IMR-90 (cell line): ENCODE measurements around the gene PRR12. TPM values are rescaled to one million over a fixed set of nuclear protein-coding genes. Genes with fewer than 3 reads are reported as not detected.
A peak's percentile ranks its signal among the peaks of the same experiment; 100 is the strongest.

Experiments used
- ATAC-seq: fragments of 200-7000 bp; cut with Tn5 transposase; 2 replicates; pipeline ENCODE4 v1.9.1; 2020; ENCODE audit warnings: low read depth, mild to moderate bottlenecking, moderate library complexity
- BruUV-seq: library from RNA; stranded (reverse); fragments of 400-500 nt; replicated peaks from 2 replicates; lab custom pipeline; 2021; lab: Mats Ljungman, UMichigan
- CTCF ChIA-PET: fragments of 300-600 bp; formaldehyde crosslinking; extraction: SDS; loops from one replicate; lab custom pipeline; 2021; ENCODE audit warnings: antibody characterized with exemption; lab: Yijun Ruan, JAX
- POLR2A ChIA-PET: fragments of 300-600 bp; sonication (Branson Sonifier 250); formaldehyde crosslinking; loops from one replicate; lab custom pipeline; 2022; ENCODE audit warnings: antibody characterized with exemption; ENCODE audit not compliant: unreplicated experiment; lab: Charles Lee
- DNase-seq: peaks from one replicate; pipeline ENCODE4 v3.0.0; 2013
- H2AFZ ChIP-seq: replicated peaks from 2 replicates; pipeline ENCODE3; 2013; ENCODE audit warnings: low read length, mild to moderate bottlenecking; ENCODE audit not compliant: poor library complexity
- H2AK5ac ChIP-seq: 2 replicates; pipeline ENCODE4 v1.6.1; 2013; ENCODE audit warnings: low read depth, low read length, inconsistent platforms
- H2AK9ac ChIP-seq: replicated peaks from 2 replicates; pipeline ENCODE3; 2013; ENCODE audit warnings: mild to moderate bottlenecking, low read depth, low read length, moderate library complexity; ENCODE audit not compliant: poor library complexity
- H2BK120ac ChIP-seq: 2 replicates; pipeline ENCODE4 v1.6.1; 2013; ENCODE audit warnings: low read depth, low read length, inconsistent platforms
- H2BK15ac ChIP-seq: 3 replicates; pipeline ENCODE4 v1.6.1; 2013; ENCODE audit warnings: low read depth, low read length, inconsistent platforms
- H2BK20ac ChIP-seq: 2 replicates; pipeline ENCODE4 v1.6.1; 2013; ENCODE audit warnings: low read depth, mild to moderate bottlenecking, inconsistent platforms, low read length, moderate library complexity
- H2BK5ac ChIP-seq: 2 replicates; pipeline ENCODE4 v1.6.1; 2013; ENCODE audit warnings: mild to moderate bottlenecking, low read depth, low read length, inconsistent platforms; ENCODE audit not compliant: poor library complexity, severe bottlenecking
- H3K14ac ChIP-seq: replicated peaks from 2 replicates; pipeline ENCODE4 v1.6.1; 2013; ENCODE audit warnings: low read depth, low read length, inconsistent platforms
- H3K18ac ChIP-seq: 2 replicates; pipeline ENCODE4 v1.6.1; 2013; ENCODE audit warnings: low read depth, low read length, control low read depth
- H3K23ac ChIP-seq: 2 replicates; pipeline ENCODE4 v1.6.1; 2013; ENCODE audit warnings: low read depth, low read length, inconsistent platforms
- H3K27ac ChIP-seq: 2 replicates; pipeline ENCODE4 v1.5.1; 2013; ENCODE audit warnings: mild to moderate bottlenecking, control low read depth, low read length; ENCODE audit not compliant: insufficient read depth
- H3K27me3 ChIP-seq: 2 replicates; pipeline ENCODE4 v1.6.1; 2013; ENCODE audit warnings: low read length; ENCODE audit not compliant: control insufficient read depth, insufficient read depth
- H3K36me3 ChIP-seq: 2 replicates; pipeline ENCODE4 v1.6.1; 2013; ENCODE audit warnings: low read length, mixed read lengths; ENCODE audit not compliant: control insufficient read depth, insufficient read depth
- H3K4ac ChIP-seq: 2 replicates; pipeline ENCODE4 v1.6.1; 2013; ENCODE audit warnings: low read depth, low read length, inconsistent platforms
- H3K4me1 ChIP-seq: 2 replicates; pipeline ENCODE4 v1.6.1; 2013; ENCODE audit warnings: low read length, mixed read lengths; ENCODE audit not compliant: control insufficient read depth, insufficient read depth
- H3K4me2 ChIP-seq: 2 replicates; pipeline ENCODE4 v1.6.1; 2013; ENCODE audit warnings: low read depth, mild to moderate bottlenecking, control low read depth, low read length, moderate library complexity
- H3K4me3 ChIP-seq: 2 replicates; pipeline ENCODE4 v1.5.1; 2013; ENCODE audit warnings: low read depth, mild to moderate bottlenecking, control low read depth, low read length, moderate library complexity; ENCODE audit not compliant: insufficient read depth
- H3K56ac ChIP-seq: 2 replicates; pipeline ENCODE4 v1.6.1; 2013; ENCODE audit warnings: low read length, inconsistent platforms; ENCODE audit not compliant: insufficient read depth; ENCODE audit errors: extremely low read depth
- H3K79me1 ChIP-seq, 2 experiments: 2 replicates each; pipeline ENCODE4 v1.6.1; 2013; ENCODE audit warnings: low read length in 2 of 2, inconsistent platforms in 1 of 2, low read depth in 1 of 2
- H3K9ac ChIP-seq: 2 replicates; pipeline ENCODE4 v1.6.1; 2013; ENCODE audit warnings: low read depth, low read length, control low read depth
- H3K9me1 ChIP-seq: 2 replicates; pipeline ENCODE4 v1.6.1; 2013; ENCODE audit warnings: low read length, inconsistent platforms; ENCODE audit not compliant: insufficient read depth
- H3K9me3 ChIP-seq: 2 replicates; pipeline ENCODE4 v1.6.1; 2013; ENCODE audit warnings: low read length; ENCODE audit not compliant: control insufficient read depth, insufficient read depth
- H4K20me1 ChIP-seq: 2 replicates; pipeline ENCODE4 v1.6.1; 2013; ENCODE audit warnings: low read length, inconsistent platforms; ENCODE audit not compliant: insufficient read depth
- H4K5ac ChIP-seq: 2 replicates; pipeline ENCODE4 v1.6.1; 2013; ENCODE audit warnings: mild to moderate bottlenecking, low read depth, low read length, control low read depth
- H4K8ac ChIP-seq, 2 experiments: 2 replicates each; pipeline ENCODE4 v1.6.1; 2013; ENCODE audit warnings: low read depth in 2 of 2, low read length in 2 of 2, control low read depth in 1 of 2, inconsistent platforms in 1 of 2
- H4K91ac ChIP-seq: 2 replicates; pipeline ENCODE4 v1.6.1; 2013; ENCODE audit warnings: low read depth, low read length, inconsistent platforms; ENCODE audit not compliant: insufficient read depth
- BHLHE40 ChIP-seq: fragments of 150-350 bp; IDR thresholded peaks from 2 replicates; pipeline ENCODE4 v1.6.1; 2016; ENCODE audit warnings: mild to moderate bottlenecking, low read depth, low read length
- CEBPB ChIP-seq: IDR thresholded peaks from 2 replicates; pipeline ENCODE4 v1.6.1; 2012; ENCODE audit warnings: low read depth, low read length, improper control_type of control experiment
- CHD1 ChIP-seq: IDR thresholded peaks from 2 replicates; pipeline ENCODE4 v1.6.1; 2012; ENCODE audit warnings: low read depth, low read length, improper control_type of control experiment
- MAZ ChIP-seq: IDR thresholded peaks from 2 replicates; pipeline ENCODE4 v1.6.1; 2012; ENCODE audit warnings: low read depth, mild to moderate bottlenecking, low read length, improper control_type of control experiment, moderate library complexity, borderline replicate concordance
- MXI1 ChIP-seq: IDR thresholded peaks from 2 replicates; pipeline ENCODE4 v1.6.1; 2012; ENCODE audit warnings: low read depth, mild to moderate bottlenecking, low read length, moderate library complexity, borderline replicate concordance
- POLR2A ChIP-seq: IDR thresholded peaks from 2 replicates; pipeline ENCODE4 v1.6.1; 2012; ENCODE audit warnings: mild to moderate bottlenecking, low read depth, low read length
- RFX5 ChIP-seq: IDR thresholded peaks from 2 replicates; pipeline ENCODE4 v1.8.0; 2012; ENCODE audit warnings: low read depth, mild to moderate bottlenecking, low read length, moderate library complexity
- SMC3 ChIP-seq: fragments of 150-350 bp; IDR thresholded peaks from 2 replicates; pipeline ENCODE4 v1.6.1; 2016; ENCODE audit warnings: low read depth, mild to moderate bottlenecking, antibody characterized with exemption, low read length, moderate library complexity
- WGBS, 2 experiments: methylation state at CpG; one replicate each; pipeline versions ENCODE4 v1.1.5 to v1.1.7; 2013; ENCODE audit warnings: missing lambda C conversion rate in 2 of 2; ENCODE audit not compliant: insufficient read length in 1 of 2; ENCODE audit errors: extremely low coverage in 2 of 2; 5-methylcytosine and 5-hydroxymethylcytosine counted together
- dilution Hi-C: fragments of 300-500 bp; cut with HindIII; formaldehyde crosslinking; loops from one replicate; pipeline ENCODE4 v1.14.3; 2018; ENCODE audit warnings: low sequenced_read_pairs; ENCODE audit not compliant: unreplicated experiment
- in situ Hi-C: fragments of 300-500 bp; cut with MboI; formaldehyde crosslinking; loops from 3 replicates; pipeline ENCODE4 v1.14.3; 2019; ENCODE audit warnings: low sequenced_read_pairs, inconsistent platforms, mixed read lengths
- intact Hi-C: fragments of 100-400 bp; cut with micrococcal nuclease; formaldehyde crosslinking; loops from 2 replicates; pipeline ENCODE4 v1.10.0; 2022
- polyA plus RNA-seq, 3 experiments: library from polyadenylated mRNA; depleted of rRNA; stranded (reverse); fragments of >200 nt; gene quantifications; 2 replicates each; pipeline ENCODE4 v1.2.3, GENCODE V29; 2012; ENCODE audit warnings: low replicate concordance in 1 of 3
- total RNA-seq: library from RNA; depleted of rRNA; stranded (reverse); fragments of >200 nt; gene quantifications from 2 replicates; pipeline ENCODE4 v1.2.3, GENCODE V29; 2012
- TF ChIP-seq, protein P1 (sequence below): fragments of 150-350 bp; IDR thresholded peaks from 2 replicates; pipeline ENCODE4 v1.6.1; 2017; ENCODE audit warnings: mild to moderate bottlenecking, antibody characterized with exemption, low read length, low read depth
- TF ChIP-seq, protein P2 (sequence below): fragments of 150-350 bp; IDR thresholded peaks from 2 replicates; pipeline ENCODE4 v1.6.1; 2016; ENCODE audit warnings: low read depth, mild to moderate bottlenecking, low read length, moderate library complexity, borderline replicate concordance

PRR12 gene
- total and polyA plus RNA-seq, 2 of the 4 experiments (the other 2 are of a cell fraction) = 0.36 to 4.1 TPM

DNA sequence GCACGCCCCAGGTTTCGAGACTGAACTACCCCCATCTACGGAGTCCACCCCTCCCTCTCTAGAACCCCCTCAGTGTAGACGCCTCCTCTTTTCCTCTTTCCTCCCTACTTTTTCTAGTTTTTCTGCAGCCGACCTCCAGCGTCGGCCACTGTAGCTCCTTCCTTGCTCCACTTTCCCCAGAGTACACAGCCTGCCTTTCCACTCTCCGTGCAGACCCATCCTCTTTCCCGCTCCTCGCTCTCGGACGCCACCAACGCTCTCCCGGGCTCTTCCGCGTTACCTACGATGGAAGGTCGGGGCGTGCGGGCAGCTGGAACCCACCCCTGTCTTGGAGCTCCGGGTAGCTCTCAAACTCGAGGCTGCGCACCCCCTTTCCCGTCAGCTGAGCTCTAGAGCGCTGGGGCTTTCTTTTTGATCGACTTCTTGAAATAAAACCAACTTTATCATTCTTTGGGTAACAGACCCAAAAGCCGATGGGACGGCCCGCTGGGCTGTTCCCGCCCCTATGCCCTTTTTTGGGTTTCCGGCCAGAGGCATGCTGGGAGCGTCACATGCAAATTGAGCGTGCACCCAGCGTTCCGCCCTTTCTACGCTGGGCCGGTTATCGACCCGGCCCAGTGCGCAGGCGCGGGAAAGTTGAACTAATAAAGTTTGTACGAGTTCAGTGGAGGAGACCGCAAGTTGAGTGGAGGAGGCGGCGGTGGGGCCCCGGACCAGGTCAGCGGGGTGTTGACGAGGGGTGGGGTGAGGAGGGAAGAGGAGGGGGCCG is 74.6 kb downstream of the PRR12 start, which contains the start of the genes BCL2L12 and IRF3:
BCL2L12 (plus strand) TSS at position 583 of the 769 bp plus-strand sequence. CDS start 760 bp downstream, outside the sequence.
IRF3 (minus strand) TSS at position 507 of the 769 bp plus-strand sequence. CDS start 1,019 bp downstream, outside the sequence.
- CTCF ChIA-PET = interaction anchor here (0.6 to 1.0 kb wide), 3 partner anchors 9 to 138 kb away, joined by 3 read pairs; partner anchors contain the start of gene RCN3

More for the DNA sequence above, 74.6 kb downstream of the PRR12 start, which contains the start of the genes BCL2L12 and IRF3:
- ATAC-seq = peak; percentile 91
- Histone ChIP-seq H3K23ac (peak within 1 kb of the TSS; percentile 97), H2AK5ac (peak within 1 kb of the TSS; percentile 96), H3K4ac (peak within 1 kb of the TSS; percentile 92), H2BK15ac (no peak within 1 kb of the TSS), H3K27ac (peak within 1 kb of the TSS; percentile 87), H3K9ac (peak within 1 kb of the TSS; percentile 91), H3K4me2 (peak within 1 kb of the TSS; percentile 92), H4K91ac (peak within 1 kb of the TSS; percentile 69), H3K18ac (peak within 1 kb of the TSS; percentile 22), H3K4me1 (peaks cover 9% of the 10 kb centered on the region), H4K5ac (peak within 1 kb of the TSS; percentile 53), H3K9me1 (peaks cover 3% of the 10 kb centered on the region; the same call in 1 of the 2 replicates), H3K14ac (peak within 1 kb of the TSS; percentile 89), H3K27me3 (no peaks in the 10 kb centered on the region), H2BK120ac (peak within 1 kb of the TSS; percentile 35; the same call in 1 of the 2 replicates), H3K9me3 (no peaks in the 10 kb centered on the region), H2AK9ac (peak within 1 kb of the TSS; percentile 86), H2AFZ (peak within 1 kb of the TSS; percentile 93), H3K79me1 (peaks cover 8 to 54% of the 10 kb centered on the region in 2 experiments; a peak in 3 of 4 replicates), H3K4me3 (peak within 1 kb of the TSS; percentile 77), H3K36me3 (peaks cover 23% of the 10 kb centered on the region), H4K20me1 (peaks cover 11% of the 10 kb centered on the region), H3K56ac (peak within 1 kb of the TSS; percentile 71), H4K8ac (peak within 1 kb of the TSS; percentile 42 to 91), H2BK20ac (no peak within 1 kb of the TSS), H2BK5ac (peak within 1 kb of the TSS; percentile 88)
- dilution Hi-C loops = no loop called here
- 1% methylated on average over 21 of the region's 50 CpGs; no CpG with 5 or more reads in 1 of the 2 experiments for WGBS, 2 experiments
- POLR2A ChIA-PET = no interaction called here
- no peak for TF ChIP-seq RFX5
- TF ChIP-seq POLR2A = peak; percentile 77
- TF ChIP-seq CEBPB = no peak
- peak; percentile 67; the same call in 1 of the 2 replicates for TF ChIP-seq MXI1
- no peak for TF ChIP-seq CHD1
- peak; percentile 29; the same call in 1 of the 2 replicates for TF ChIP-seq MAZ
- TF ChIP-seq, protein P1, sequence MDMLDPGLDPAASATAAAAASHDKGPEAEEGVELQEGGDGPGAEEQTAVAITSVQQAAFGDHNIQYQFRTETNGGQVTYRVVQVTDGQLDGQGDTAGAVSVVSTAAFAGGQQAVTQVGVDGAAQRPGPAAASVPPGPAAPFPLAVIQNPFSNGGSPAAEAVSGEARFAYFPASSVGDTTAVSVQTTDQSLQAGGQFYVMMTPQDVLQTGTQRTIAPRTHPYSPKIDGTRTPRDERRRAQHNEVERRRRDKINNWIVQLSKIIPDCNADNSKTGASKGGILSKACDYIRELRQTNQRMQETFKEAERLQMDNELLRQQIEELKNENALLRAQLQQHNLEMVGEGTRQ = peak; percentile 79
- TF ChIP-seq, protein P2, sequence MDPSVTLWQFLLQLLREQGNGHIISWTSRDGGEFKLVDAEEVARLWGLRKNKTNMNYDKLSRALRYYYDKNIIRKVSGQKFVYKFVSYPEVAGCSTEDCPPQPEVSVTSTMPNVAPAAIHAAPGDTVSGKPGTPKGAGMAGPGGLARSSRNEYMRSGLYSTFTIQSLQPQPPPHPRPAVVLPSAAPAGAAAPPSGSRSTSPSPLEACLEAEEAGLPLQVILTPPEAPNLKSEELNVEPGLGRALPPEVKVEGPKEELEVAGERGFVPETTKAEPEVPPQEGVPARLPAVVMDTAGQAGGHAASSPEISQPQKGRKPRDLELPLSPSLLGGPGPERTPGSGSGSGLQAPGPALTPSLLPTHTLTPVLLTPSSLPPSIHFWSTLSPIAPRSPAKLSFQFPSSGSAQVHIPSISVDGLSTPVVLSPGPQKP = peak; percentile 99
- TF ChIP-seq SMC3 = no peak
- TF ChIP-seq BHLHE40 = peak; percentile 18; the same call in 1 of the 2 replicates
- peak; percentile 93 for DNase-seq
- in situ Hi-C loops = loop anchor here (10.0 kb wide), 1 partner anchor 171 kb away; the partner anchor contains the start of gene RPS11
- no TSS peak for BruUV-seq
- intact Hi-C loops = loop anchor here (1.0 kb wide), 1 partner anchor 23 kb away; the partner anchor contains the start of gene SCAF1
